Neural progenitor cell (in vitro differentiated cells): ENCODE measurements around the gene C22orf42. TPM values are rescaled to one million over a fixed set of nuclear protein-coding genes. Genes with fewer than 3 reads are reported as not detected.

Source experiments
- DNase-seq: peaks from one replicate; pipeline ENCODE4 v3.0.0-alpha.2; 2016; ENCODE audit warnings: low spot score
- H2AFZ ChIP-seq: fragments of 200-600 bp; sonication (generic); replicated peaks from 2 replicates; pipeline ENCODE4 v1.6.1; 2016; ENCODE audit warnings: antibody characterized with exemption
- H3F3A ChIP-seq: fragments of 200-600 bp; sonication (generic); 2 replicates; pipeline ENCODE4 v1.6.1; 2016; ENCODE audit warnings: antibody characterized with exemption, low read depth
- H3K27ac ChIP-seq: fragments of 200-600 bp; sonication (generic); 2 replicates; pipeline ENCODE4 v1.5.1; 2016; ENCODE audit warnings: mild to moderate bottlenecking
- H3K27me3 ChIP-seq: fragments of 200-600 bp; sonication (generic); 2 replicates; pipeline ENCODE4 v1.6.1; 2016; ENCODE audit warnings: mild to moderate bottlenecking, moderate library complexity
- H3K36me3 ChIP-seq: fragments of 200-600 bp; sonication (generic); 2 replicates; pipeline ENCODE4 v1.5.1; 2016
- H3K4me1 ChIP-seq: fragments of 200-600 bp; sonication (generic); 2 replicates; pipeline ENCODE4 v1.6.1; 2016; ENCODE audit warnings: mixed run types
- H3K4me2 ChIP-seq: fragments of 200-600 bp; sonication (generic); 2 replicates; pipeline ENCODE4 v1.6.1; 2016
- H3K4me3 ChIP-seq: fragments of 200-600 bp; sonication (generic); 2 replicates; pipeline ENCODE4 v1.5.1; 2016
- H3K79me2 ChIP-seq: fragments of 200-600 bp; sonication (generic); 2 replicates; pipeline ENCODE4 v1.6.1; 2016; ENCODE audit warnings: low read depth
- H3K9ac ChIP-seq: fragments of 200-600 bp; sonication (generic); 2 replicates; pipeline ENCODE4 v1.6.1; 2016
- H3K9me3 ChIP-seq: fragments of 200-600 bp; sonication (generic); 2 replicates; pipeline ENCODE4 v1.5.1; 2016; ENCODE audit warnings: low read depth
- H4K20me1 ChIP-seq: fragments of 200-600 bp; sonication (generic); 2 replicates; pipeline ENCODE4 v1.6.1; 2016; ENCODE audit warnings: low read depth
- H3K27ac Mint-ChIP-seq: 3 replicates; pipeline ENCODE4 v1.8.0; 2021; ENCODE audit warnings: mixed read lengths
- H3K27me3 Mint-ChIP-seq: 2 replicates; pipeline ENCODE4 v1.8.0; 2022; ENCODE audit warnings: low read depth, mild to moderate bottlenecking, inconsistent platforms, moderate library complexity, mixed read lengths; ENCODE audit not compliant: insufficient read depth
- H3K36me3 Mint-ChIP-seq: 3 replicates; pipeline ENCODE4 v1.8.0; 2021; ENCODE audit warnings: mixed read lengths
- H3K4me1 Mint-ChIP-seq: 3 replicates; pipeline ENCODE4 v1.8.0; 2021; ENCODE audit warnings: mixed read lengths
- H3K4me3 Mint-ChIP-seq: 3 replicates; pipeline ENCODE4 v1.8.0; 2021; ENCODE audit warnings: mild to moderate bottlenecking, moderate library complexity, mixed read lengths
- H3K9me3 Mint-ChIP-seq: 3 replicates; pipeline ENCODE4 v1.8.0; 2020; ENCODE audit warnings: mixed read lengths
- EZH2 ChIP-seq: fragments of 200-600 bp; sonication (generic); IDR thresholded peaks from 2 replicates; pipeline ENCODE4 v1.6.1; 2017; ENCODE audit warnings: antibody characterized with exemption, mild to moderate bottlenecking, moderate library complexity
- EZH2phosphoT487 ChIP-seq: fragments of 200-600 bp; sonication (generic); IDR thresholded peaks from 2 replicates; pipeline ENCODE4 v1.6.1; 2017; ENCODE audit warnings: antibody characterized with exemption
- small RNA-seq: library from RNA; depleted of rRNA; stranded (forward); fragments of <200 nt; gene quantifications from one replicate; pipeline ENCODE3, GENCODE V24; 2015
- total RNA-seq: library from RNA; depleted of rRNA; stranded (reverse); fragments of >200 nt; gene quantifications from 2 replicates; pipeline ENCODE4 v1.2.3, GENCODE V29; 2015; ENCODE audit warnings: low replicate concordance
- TF ChIP-seq, protein P1 (sequence below): fragments of 200-600 bp; sonication (generic); IDR thresholded peaks from 2 replicates; pipeline ENCODE4 v1.5.1; 2017; ENCODE audit warnings: antibody characterized with exemption, mild to moderate bottlenecking

The C22orf42 gene
- total RNA-seq, 1 donor from 2014 or later: not detected

GRCh38 chr22:32103658-32104315, 55.3 kb downstream of the C22orf42 start:
- Mint-ChIP-seq H3K27me3 (peaks cover 5% of the 10 kb centered on the region), H3K36me3 (no peaks in the 10 kb centered on the region), H3K4me3 (no peak overlapping the region), H3K27ac (no peak overlapping the region), H3K9me3 (no peaks in the 10 kb centered on the region), H3K4me1 (no peaks in the 10 kb centered on the region)
- Histone ChIP-seq H3K4me3 (no peak overlapping the region), H3K4me1 (no peaks in the 10 kb centered on the region), H3K79me2 (no peaks in the 10 kb centered on the region), H3K9ac (no peak overlapping the region), H3F3A (no peaks in the 10 kb centered on the region), H3K9me3 (no peaks in the 10 kb centered on the region), H3K36me3 (no peaks in the 10 kb centered on the region), H2AFZ (no peak overlapping the region), H3K4me2 (no peak overlapping the region), H3K27ac (no peak overlapping the region), H4K20me1 (peaks cover 6% of the 10 kb centered on the region), H3K27me3 (peaks cover 55% of the 10 kb centered on the region)
- DNase-seq: no peak
- TF ChIP-seq, protein P1, sequence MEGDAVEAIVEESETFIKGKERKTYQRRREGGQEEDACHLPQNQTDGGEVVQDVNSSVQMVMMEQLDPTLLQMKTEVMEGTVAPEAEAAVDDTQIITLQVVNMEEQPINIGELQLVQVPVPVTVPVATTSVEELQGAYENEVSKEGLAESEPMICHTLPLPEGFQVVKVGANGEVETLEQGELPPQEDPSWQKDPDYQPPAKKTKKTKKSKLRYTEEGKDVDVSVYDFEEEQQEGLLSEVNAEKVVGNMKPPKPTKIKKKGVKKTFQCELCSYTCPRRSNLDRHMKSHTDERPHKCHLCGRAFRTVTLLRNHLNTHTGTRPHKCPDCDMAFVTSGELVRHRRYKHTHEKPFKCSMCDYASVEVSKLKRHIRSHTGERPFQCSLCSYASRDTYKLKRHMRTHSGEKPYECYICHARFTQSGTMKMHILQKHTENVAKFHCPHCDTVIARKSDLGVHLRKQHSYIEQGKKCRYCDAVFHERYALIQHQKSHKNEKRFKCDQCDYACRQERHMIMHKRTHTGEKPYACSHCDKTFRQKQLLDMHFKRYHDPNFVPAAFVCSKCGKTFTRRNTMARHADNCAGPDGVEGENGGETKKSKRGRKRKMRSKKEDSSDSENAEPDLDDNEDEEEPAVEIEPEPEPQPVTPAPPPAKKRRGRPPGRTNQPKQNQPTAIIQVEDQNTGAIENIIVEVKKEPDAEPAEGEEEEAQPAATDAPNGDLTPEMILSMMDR: peak; percentile 56
- TF ChIP-seq EZH2phosphoT487: no peak

DNA sequence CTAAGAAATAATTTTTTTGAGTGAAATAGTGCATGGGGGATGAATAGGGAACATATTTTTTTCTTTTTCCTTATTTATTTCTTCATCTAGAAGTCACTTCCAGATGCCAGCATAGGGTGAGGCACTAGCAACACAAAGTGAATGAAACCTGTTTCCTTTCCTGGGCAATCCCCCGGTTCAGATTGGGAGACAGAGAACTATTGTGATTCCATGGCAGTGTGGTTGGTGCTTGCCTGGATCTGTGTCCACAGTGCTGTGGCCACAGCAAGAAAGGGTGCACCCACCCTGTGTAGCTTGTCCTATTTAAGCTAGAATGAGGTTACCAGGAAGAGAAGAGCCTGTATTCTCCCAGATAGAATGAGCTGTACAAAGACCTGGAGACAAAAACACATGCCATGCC, 58.4 kb downstream of the C22orf42 start:
- H3K9me3 Mint-ChIP-seq: no peaks in the 10 kb centered on the region
- no peaks in the 10 kb centered on the region for H3K4me1 Mint-ChIP-seq
- TF ChIP-seq EZH2 (no peak), EZH2phosphoT487 (no peak)
- TF ChIP-seq, protein P1: no peak
- no peaks in the 10 kb centered on the region for H3K9me3 ChIP-seq
- H3K27ac Mint-ChIP-seq: no peak overlapping the region
- H3K36me3 ChIP-seq: no peaks in the 10 kb centered on the region
- no peak overlapping the region for H2AFZ ChIP-seq
- no peak for DNase-seq
- H3K4me2 ChIP-seq: no peak overlapping the region
- H3K36me3 Mint-ChIP-seq: no peaks in the 10 kb centered on the region
- H3K9ac ChIP-seq: no peak overlapping the region
- no peak overlapping the region for H3K27ac ChIP-seq
- H3K4me3 ChIP-seq: no peak overlapping the region
- H3F3A ChIP-seq: no peaks in the 10 kb centered on the region
- H4K20me1 ChIP-seq: no peaks in the 10 kb centered on the region
- no peak overlapping the region for H3K4me3 Mint-ChIP-seq
- peaks cover 78% of the 10 kb centered on the region for H3K27me3 ChIP-seq
- H3K79me2 ChIP-seq: no peaks in the 10 kb centered on the region
- H3K4me1 ChIP-seq: no peaks in the 10 kb centered on the region
- peaks cover 2% of the 10 kb centered on the region for H3K27me3 Mint-ChIP-seq

Small RNA genes lying within 50 kb of the gene (small RNA-seq; reads per million reads assigned to genes)
- gene AP1B1P2: not detected
- gene RF02171: not detected

Other genes with a start within 250 kb of the C22orf42 start
- gene YWHAH, start 214.8 kb downstream of the C22orf42 start, total RNA-seq: 154 and 158 TPM in 2 replicates
- gene SLC5A1, start 116.0 kb downstream of the C22orf42 start, total RNA-seq: 0.06 TPM in 1 of 2 replicates, not detected in the other
- 0.12 and 1.8 TPM in 2 replicates for gene RFPL2, start 45.8 kb upstream of the C22orf42 start, total RNA-seq
- gene SLC5A4, start 96.0 kb upstream of the C22orf42 start, total RNA-seq: 0.06 TPM in 2 replicates
- 0.09 TPM in 1 of 2 replicates, not detected in the other for gene RFPL3, start 198.6 kb upstream of the C22orf42 start, total RNA-seq